ENCODE data around the gene UROC1.
"Not testable (repeated sequence)": the region's sequence is repeated elsewhere in the genome, so short reads cannot be mapped to it uniquely, and the experiment has no call there.

Gene UROC1

DNA sequence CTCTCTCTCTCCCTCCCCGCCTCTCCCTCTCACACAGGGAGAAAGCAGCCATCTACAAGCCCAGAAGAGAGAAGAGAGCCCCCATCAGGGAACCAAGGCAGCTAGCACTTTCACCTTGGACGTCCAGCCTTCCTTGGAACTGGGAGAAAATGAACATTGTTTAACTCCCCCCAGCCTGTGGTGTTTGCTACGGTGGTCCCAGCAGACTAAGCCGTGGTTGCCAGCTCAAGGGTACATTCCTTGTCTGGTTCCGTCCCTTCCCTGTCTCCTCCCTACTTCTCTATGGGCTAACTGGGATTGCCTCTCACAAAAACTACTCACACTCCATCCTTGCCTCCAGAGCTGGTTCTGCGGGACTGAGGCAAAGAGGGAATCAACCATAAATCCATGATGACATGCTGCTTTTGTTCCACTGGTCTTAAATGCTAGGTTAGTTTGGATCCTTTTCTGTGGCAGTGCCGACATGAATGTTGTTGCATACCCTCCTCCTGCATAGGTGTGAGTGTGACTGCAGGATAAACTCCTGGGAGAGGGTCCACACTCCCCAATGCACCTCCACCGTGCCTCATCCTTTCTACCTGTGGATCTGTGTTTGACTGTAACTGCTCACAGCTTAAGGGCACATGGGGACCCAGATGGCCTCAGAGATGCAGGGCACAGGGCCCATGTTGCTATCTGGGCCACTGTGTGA is 29.1 kb upstream of the UROC1 start:
- no peak for DNase-seq (ENCODE audit: low spot score)

DNA sequence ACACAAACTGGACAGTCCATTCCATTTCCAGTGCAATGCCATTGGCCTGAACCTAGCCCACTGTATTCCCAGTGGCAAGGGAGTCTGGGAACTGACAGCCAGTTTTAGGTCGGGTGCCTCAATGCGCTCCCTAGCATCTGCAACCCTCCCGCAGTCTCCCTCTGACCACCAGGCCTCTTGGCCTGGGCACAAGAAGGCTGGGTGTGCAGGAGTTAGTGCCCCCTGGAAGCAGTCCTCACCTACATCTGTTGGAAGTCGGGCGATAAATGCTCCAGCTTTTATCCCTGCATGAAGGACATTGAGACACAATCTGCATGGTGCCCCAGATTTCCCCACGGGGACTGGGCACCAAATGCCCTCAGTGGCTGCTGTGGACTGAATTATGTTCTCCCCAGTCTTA is 28.4 kb upstream of the UROC1 start:
- no peak for DNase-seq (ENCODE audit: low spot score)

DNA sequence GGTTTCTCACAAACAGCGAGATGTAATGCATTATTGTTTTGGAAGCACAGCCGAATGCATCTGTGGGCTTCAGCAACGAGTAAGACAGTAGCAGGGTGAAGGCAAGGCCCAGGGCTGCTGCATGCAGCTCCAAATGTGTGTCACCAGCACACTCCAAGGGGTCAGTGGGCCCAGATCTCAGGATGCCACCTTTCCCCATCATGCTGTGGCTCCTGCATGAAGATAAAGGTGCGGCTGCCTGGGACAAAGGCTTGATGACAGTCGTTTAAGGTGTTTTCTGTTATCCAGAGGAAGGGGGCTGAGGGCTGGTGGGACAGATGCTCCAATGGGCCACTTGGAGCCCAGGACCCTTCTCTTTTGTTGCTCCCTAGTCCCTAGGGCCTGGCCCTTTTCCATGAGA is 28.0 kb upstream of the UROC1 start:
- no peak for DNase-seq (ENCODE audit: low spot score)

DNA sequence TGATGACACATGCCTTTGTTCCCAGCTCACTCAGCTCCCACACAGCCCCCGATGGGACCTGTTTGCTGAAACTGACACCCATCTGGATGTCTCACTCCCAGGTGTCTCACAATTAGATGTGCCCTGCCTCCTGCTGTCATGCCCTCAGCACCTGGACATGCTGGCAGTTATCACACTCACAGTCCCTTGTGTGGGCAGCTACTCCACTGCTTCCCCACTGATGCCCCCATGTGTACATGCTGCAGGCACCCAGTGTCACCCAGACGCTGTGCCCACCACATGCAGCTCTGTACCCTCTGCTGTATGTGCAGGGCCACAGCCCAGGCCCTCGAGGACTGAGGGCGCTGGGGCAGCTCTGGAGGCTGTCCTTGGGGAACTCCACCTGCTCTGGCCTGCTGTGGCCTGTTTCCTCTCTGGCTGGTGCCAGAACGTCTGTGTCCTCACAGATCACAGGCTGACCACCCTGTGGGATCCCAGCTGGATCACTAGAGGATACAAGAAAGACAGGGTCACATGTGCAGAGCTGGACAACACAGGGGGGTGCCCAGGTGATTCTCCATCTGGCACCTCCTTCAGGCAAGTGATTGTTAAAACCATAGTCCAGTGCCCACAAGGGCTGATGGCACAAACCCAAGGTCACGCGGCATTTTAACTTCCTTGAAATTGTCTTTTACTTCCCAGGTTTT is 27.2 kb upstream of the UROC1 start:
- no peak for DNase-seq (ENCODE audit: low spot score)

DNA sequence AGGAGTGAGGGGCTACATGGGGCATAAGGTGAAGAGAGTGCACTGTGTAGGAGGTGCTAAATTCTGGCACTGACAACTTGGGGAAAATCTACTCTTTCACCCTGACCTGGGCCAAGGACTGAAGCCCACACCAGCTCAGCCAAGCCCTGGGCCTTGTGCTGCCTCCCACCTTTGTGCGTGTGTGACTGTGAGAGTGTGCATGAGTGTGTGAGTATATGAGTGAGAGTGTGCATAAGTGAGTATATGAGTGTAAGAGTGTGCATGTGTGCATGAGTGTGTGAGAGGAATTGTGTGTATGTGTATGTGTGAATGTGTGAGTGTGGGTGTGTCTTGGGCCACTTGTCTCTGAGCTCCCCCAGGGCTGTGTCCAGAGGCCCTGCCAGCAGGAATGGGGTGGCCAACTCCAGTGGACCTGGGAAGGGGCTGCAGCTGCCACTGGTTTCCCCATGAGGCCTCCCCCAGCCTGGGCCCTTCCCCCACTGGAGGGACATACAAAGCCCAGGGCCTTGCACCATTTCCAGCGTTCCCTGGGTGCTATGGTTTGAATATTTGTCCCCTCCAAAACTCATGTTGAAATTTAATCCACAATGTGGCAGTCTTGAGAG is 26.0 kb upstream of the UROC1 start:
- DNase-seq (ENCODE audit: low spot score) = no peak

DNA sequence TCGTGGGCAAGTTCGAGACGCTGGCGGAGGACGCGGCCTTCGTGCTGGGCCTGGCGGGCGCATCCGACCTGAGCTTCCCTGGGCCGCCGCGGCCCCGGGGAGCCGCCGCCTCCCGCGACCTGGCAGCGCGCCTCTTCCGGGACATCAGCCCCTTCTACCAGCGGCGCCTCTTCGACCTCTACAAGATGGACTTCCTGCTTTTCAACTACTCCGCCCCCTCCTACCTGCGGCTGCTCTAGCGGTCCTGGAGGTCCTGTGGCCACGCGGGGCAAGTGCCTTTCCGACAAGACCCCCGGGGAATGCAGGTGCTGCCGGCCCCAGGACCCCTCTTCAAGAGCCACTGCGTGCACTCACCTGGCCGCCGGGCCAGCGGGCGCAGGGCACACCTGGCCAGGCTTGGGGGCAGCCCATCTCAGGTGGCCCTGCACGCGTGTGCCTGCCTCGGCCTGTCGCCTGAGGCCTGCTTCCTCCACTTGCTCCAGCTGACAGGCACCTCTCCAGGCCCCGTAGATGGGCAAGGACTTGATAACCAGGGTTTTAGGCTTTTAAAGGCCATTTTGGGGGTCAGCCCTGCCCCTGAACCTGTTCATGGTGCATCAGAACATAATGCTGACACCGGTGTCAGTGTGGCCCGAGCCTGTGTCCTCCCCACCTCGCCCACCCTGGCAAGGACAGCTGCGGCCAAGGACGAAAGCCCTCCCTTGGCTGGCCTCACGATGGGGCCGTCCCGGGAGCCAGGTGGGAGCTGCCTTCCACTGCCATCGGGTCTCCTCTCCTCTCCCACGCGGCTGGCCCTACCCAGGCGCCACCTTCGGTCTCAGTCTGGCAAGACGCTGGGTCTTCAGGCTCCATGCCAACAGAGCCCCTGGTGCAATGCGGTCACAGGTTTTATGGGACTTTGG is 25.0 kb upstream of the UROC1 start:
- no peak for DNase-seq (ENCODE audit: low spot score)

DNA sequence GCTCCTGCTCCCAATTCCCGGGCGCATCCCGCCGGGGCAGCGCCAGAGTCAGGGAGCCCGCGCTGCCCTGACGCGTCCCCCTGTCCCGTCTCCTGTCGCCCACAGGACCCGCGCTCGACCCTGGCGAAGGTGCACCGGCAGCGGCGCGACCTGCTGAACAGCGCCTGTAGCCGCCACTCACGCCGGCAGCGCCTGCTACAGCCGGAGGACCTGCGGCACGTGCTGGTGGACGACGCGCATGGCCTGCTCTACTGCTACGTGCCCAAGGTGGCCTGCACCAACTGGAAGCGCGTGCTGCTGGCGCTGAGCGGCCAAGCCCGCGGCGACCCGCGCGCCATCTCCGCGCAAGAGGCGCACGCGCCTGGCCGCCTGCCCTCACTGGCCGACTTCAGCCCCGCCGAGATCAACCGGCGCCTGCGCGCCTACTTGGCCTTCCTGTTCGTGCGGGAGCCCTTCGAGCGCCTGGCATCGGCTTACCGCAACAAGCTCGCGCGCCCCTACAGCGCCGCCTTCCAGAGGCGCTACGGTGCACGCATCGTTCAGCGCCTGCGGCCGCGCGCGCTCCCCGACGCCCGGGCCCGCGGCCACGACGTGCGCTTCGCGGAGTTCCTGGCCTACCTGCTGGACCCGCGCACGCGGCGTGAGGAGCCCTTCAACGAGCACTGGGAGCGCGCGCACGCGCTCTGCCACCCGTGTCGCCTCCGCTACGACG is 24.2 kb upstream of the UROC1 start:
- DNase-seq (ENCODE audit: low spot score) = peak; percentile 23

DNA sequence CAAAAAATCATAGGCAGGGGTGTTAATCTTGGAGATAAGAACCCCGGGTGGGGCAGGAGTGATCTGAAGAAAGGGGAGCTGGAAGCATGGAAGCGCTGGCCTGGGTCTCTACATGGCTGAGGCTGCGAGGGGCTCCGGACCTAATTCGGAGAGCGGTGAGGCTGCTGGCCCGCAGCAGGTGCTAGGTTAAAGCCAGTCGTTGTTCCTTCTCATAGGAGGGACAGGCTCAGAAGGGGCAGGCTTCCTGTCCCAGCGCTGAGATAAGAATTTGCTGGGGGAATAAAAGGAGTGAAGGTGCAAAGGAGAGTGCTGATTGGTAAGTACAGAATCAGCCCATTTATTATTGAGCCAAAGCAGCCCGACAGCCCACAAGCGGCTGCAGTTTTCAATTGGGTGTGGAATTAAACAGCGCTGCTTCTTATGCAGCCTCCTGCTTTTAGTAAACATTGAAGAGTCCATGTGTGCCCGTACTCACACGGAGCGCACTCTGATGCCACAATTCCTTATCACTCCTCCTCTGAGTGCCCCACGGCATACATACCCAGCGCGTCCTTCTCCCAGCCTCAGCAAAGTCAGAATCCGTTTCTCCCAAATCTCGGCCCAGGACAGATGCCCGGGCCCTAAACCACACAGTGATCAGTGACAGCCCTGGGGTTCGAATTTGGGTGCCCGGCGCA is 23.5 kb upstream of the UROC1 start:
- DNase-seq (ENCODE audit: low spot score) = peak; percentile 17

DNA sequence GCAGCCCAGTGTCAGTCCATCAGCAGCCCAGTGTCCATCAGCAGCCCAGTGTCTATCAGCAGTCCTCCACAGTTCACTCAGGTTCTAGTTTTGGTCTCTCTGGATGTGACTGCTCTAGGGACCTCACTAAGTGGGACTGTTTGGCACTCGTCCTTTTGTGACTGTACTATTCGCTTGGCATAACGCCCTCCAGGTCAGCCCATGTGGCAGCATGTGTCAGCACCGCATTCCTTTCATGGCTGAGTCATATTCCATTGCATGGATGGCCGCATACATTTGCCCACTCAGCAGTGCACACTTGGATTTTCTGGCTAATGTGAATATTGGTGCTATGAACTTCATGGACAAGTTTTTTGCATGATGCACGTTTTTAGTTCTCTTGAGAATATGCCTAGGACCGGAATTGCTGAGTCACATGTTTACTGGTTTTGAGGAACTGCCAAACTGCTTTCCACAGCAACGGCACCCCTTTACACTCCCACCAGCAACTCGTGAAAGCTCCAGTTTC is 22.8 kb upstream of the UROC1 start:
- DNase-seq (ENCODE audit: low spot score) = peak; percentile 1

DNA sequence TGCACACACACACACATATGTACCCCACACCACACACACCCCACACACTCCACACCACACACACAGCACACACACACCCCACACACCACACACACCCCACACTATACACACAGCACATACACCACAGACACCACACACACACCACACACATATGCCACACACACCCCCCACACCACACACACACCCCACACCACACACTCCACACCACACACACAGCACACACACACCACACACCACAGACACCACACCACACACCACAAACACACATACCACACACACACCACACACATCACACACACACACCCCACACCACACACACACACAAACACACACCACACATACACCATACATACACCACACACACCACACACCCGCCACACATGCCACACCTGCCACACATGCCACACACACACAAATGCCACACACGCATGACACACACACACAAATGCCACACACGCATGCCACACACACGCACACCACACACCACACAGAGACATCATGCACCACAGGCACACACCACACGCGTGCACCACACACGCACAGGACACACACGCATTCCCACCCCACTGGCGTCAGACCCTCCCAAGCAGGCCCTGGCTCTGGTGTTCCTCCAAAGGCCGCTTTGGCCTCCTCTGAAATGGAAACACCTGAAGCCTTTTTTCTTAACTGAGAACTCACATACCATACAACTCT is 22.1 kb upstream of the UROC1 start:
- DNase-seq (ENCODE audit: low spot score) = no peak

DNA sequence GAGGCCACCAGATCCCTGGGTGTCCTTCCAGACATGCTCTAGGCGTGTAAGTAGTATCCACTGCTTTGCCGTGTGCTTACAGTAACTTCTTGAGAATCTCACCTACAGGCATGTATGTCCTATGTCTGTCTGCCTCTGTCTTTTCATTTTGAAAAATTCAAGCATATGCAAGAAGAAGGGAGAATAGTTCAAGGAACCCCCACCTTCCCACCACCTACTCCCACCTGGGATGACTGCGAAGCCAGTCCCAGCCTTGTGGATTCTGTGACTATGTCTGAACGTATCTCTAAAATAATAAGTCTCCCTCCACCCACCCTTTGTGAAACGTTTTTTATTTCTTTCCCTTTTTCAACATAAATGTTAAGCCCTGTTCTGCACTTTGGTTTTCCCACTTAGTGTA is 21.4 kb upstream of the UROC1 start:
- DNase-seq (ENCODE audit: low spot score) = no peak

DNA sequence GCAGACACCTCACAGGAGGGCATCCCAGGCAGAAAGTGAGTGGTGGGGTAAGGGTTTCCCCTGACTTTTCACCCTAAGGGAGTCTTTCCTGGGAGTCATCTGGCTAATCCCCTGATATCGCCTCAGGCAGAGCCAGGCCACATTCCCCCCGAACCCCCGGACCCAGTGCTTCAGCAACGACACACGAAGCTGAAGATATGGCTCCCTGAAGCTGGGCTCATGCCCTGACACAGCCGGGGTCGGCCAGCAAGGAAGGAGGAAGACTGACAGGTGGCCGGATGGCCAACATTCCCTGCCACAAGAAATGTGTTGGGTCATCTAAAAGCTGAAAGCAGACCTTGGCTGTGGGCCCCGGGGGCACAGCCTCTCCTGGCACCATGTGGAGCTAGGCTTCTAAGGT is 20.7 kb upstream of the UROC1 start:
- no peak for DNase-seq (ENCODE audit: low spot score)

DNA sequence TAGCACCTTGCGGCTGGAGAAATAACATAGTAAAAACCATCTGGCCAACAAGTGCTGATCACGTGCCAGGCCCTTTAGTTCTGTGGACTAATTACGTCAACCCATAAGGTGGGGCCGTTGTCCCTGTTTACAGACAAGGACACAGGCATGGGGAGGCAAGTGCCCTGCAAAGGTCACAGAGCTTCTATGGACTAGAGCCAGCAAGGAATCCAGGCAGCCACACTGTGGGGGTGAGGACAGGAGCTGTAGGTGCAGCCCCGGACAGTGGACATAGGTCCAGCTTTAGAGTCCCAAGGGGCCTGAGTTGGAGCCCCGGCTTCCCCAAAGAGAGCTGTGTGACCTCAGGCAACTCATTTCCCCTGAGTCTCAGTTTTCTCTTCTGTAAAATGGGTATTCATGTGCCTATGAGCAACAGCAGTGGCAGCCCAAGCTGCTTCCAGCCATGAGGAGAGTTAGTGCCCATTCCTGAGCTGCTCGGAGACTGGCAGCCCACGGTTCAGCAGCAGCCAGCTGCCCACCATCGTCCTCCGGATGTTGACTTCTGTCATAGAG is 20.2 kb upstream of the UROC1 start:
- no peak for DNase-seq (ENCODE audit: low spot score)

DNA sequence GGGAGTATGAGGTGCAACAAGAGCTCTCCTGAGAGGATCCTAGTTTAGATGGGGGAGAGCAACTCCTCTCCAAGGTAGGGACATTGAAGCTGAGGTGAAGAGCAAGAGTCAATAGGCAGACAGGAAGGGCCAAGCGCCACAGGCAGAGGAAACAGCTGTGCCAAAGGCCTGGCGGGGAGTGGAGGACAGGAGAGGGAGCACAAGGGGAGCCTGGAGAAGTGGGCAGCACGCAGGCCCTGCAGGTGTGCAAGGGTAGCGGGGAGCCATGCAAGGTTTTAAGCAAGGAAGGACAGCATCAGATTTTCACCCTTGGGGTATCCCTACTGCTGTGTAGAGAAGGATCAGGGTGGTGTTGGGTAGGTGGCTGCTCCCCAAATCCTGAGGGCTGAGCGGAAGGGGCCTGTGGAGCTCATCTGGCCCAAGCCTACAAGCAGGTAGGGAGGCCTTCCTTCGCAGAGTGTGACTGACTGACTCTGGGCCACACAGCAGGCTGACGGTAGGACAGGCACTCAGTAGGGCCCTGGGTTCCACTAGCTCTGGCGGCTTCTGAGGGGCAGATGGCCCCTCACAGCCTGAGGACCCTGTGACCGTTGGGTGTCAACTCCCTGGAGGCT is 19.6 kb upstream of the UROC1 start:
- no peak for DNase-seq (ENCODE audit: low spot score)

DNA sequence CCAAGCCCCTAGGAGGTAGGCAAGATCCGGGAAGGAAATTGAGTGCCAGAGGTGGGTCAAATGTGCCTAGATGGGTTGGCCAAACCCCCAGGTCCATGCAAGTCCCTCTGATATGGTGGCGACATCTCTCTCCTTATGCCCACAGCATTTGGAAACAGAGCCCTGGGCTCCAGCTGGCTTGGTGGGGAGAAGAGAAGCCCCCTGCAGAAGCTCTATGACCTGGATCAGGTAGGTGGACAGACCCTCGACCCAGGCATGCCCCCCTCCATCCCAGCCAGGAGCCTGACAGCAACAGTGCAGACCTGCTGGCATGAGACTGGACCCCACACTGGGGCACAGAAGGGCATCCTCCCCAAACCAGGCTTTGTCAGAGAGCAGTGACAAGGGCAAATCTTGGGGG is 18.6 kb upstream of the UROC1 start:
- DNase-seq (ENCODE audit: low spot score) = no peak

DNA sequence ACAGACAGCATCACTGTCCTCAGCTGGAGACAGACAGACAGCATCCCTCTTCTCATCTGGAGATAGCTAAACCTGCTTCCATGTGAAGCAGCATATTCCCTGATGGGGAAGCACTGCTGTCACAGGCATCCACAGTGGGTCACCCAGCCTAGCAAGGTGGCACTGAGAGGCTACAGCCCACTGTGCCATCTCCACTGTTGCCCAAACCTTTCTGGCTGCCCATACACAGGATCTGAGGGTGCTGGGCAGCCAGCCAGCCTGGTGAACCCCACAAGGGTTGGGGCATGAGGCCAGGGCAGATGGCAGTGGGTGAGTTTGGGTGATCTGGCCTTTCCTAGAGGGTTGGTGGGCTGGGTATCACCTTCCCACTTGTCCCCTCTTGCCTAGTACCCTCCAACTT is 18.1 kb upstream of the UROC1 start:
- no peak for DNase-seq (ENCODE audit: low spot score)

DNA sequence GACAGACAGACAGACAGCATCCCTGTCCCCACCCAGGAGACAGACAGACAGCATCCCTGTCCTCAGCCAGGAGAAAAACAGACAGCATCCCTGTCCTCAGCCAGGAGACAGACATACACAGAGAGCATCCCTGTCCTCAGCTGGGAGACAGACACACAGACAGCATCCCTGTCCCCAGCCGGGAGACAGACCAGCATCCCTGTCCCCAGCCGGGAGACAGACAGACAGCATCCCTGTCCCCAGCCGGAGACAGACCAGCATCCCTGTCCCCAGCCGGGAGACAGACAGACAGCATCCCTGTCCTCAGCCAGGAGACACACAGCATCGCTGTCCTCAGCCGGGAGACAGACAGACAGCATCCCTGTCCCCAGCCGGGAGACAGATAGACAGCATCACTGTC is 17.1 kb upstream of the UROC1 start:
- not testable (repeated sequence) for DNase-seq (ENCODE audit: low spot score)

DNA sequence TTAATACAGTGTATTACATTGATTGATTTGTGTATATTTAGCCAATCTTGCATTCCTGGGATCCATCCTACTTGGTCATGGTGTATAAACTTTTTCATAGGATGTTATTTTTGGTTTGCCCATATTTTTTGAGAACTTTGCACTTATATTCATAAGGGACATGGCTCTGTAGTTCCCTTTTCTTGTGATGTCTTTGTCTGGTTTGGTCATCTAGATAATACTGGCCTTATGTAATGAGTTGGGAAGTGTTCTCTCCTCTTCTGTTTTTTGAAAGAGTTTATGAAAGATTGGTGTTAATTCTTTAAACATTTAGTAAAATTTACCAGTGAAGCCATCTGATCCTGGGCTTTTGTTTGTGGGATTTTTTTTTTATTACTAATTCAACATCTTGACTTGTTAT is 15.9 kb upstream of the UROC1 start:
- DNase-seq (ENCODE audit: low spot score) = no peak

DNA sequence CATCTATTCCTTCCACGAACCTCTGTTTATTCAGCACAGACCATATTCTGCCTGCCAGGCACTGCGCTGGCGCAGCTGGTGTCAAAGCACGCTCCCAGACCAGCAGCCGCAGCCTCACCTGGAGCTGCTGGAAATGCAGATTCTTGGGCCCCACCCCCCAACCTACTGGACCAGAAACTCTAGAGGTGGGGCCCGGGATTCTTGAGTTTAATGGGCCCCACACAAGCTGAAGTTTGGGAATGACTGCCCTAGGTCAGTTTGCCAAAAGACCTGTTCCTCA is 13.4 kb upstream of the UROC1 start:
- DNase-seq (ENCODE audit: low spot score) = no peak
